NCI-H1092 (cell line): ENCODE results near the gene KPNA6.

Experiments used
- DNase-seq: peaks from one replicate; lab custom pipeline; 2025; lab: John Stamatoyannopoulos, UW

The KPNA6 gene

DNA sequence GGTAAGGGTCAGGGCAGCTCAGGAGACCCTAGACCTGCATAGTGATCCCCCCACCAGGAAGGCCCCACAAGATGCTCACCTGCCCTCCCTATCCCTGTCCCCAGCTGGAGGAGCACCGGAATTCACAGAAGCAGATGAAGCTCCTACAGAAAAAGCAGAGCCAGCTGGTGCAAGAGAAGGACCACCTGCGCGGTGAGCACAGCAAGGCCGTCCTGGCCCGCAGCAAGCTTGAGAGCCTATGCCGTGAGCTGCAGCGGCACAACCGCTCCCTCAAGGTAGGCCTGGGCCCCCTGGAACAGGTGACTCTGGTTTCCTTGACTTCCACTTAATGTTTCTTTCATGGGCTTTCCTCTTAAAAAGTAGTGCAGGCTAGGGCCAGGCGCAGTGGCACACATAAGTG lies 80.0 kb downstream of the KPNA6 start:
- no peak for DNase-seq

DNA sequence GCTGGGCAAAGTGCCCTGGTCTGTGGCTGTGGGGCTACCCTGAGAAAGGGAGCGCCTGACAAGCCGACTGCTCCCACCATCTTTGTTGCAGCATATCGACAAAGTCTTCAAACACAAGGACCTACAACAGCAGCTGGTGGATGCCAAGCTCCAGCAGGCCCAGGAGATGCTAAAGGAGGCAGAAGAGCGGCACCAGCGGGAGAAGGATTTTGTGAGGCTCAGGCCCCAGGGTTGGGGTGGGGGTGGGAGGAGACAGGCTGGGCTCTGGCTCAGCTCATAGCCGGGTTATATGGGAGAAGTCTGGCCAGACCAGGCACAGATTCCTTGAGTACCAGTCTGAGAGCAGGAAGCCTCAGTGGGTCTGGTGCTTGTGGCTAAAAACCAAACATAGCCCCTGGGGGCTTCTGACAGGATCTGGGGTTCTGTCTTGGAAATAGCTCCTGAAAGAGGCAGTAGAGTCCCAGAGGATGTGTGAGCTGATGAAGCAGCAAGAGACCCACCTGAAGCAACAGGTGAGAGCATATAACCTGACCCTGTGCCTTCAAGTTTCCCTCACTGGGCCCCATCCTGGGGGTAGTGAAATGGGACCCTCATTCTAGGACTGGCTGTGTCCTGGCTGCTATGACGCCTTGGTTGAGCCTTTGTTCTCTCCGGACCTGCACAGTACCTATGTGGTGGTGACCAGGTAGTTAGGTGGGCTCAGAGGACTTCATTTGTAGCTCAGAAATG lies 84.5 kb downstream of the KPNA6 start:
- DNase-seq: no peak

DNA sequence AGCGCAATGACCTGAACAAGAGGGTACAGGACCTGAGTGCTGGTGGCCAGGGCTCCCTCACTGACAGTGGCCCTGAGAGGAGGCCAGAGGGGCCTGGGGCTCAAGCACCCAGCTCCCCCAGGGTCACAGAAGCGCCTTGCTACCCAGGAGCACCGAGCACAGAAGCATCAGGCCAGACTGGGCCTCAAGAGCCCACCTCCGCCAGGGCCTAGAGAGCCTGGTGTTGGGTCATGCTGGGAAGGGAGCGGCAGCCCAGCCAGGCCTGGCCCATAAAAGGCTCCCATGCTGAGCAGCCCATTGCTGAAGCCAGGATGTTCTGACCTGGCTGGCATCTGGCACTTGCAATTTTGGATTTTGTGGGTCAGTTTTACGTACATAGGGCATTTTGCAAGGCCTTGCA lies 87.1 kb downstream of the KPNA6 start:
- no peak for DNase-seq

DNA sequence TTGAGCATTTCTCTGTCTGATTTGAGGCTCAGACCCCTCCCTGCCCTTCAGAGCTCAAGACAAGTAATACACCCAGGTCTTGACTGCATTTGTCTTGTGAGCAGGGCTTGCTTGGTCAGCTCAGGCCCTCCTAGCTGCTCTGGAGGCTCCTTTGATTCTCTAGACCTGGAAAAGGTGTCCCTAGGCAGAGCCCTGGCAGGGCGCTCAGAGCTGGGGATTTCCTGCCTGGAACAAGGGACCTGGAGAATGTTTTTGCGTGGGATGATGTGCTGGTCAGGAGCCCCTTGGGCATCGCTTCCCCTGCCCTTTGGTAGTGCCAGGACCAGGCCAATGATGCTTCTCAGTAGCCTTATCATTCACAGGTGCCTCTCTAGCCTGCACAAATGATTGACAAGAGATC lies 87.7 kb downstream of the KPNA6 start:
- no peak for DNase-seq

DNA sequence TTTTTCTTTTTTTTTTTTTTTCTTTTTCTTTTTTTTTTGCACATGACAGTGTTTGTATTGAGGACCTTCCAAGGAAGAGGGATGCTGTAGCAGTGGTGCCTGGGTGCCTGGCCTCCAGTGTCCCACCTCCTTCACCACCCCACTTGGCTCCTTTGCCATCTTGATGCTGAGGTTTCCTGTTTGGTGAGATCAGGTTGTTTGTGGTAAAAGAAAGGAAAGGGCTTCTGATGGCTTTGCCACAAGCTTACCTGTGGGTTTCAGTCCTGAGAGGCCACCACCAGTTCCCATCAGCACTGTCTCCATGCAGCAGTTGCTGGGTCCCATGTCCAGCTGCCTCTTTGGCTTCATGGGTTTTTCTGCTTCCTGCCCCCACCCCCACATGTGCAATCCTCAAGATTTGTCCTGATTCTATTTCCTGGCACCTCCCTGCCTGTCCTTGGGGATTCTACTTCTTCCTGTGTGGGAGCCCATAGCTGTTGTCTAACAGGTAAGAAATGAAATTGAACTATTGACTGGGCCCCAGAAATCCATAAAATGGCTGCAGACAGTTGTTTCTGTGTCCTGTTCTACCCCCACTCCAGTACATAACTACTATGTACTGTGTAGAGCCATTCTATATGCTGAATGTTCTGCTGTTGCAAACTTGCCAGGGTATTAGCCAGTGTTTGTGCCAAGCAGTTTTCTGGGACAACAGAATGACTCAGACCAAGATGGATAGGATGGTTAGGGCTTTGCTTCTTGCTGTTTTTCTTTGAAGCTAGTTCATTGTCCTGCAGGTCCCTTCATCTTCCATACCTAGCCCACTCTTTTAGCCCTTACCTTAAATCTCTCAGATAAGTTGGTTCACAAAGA lies 88.3 kb downstream of the KPNA6 start:
- no peak for DNase-seq

DNA sequence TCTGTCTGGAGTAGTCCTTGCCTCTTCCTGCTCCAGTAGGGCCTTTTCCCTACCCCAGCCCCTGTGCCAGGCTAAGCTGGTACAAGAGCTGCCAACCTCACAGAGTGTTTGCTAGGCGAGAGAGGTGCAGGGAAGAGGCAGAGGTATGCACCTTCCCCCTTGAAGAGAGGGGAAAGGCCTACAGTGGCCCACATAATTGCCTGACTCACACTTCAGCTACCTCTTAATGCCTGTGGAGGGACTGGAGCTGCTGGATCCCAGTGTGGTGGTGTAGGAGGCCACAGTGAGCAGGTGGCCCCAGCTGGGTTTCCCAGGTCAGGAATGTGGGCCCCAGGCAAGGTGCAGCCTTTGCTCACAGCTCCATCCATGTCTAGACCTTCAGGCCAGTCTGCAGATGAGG lies 89.2 kb downstream of the KPNA6 start:
- no peak for DNase-seq

DNA sequence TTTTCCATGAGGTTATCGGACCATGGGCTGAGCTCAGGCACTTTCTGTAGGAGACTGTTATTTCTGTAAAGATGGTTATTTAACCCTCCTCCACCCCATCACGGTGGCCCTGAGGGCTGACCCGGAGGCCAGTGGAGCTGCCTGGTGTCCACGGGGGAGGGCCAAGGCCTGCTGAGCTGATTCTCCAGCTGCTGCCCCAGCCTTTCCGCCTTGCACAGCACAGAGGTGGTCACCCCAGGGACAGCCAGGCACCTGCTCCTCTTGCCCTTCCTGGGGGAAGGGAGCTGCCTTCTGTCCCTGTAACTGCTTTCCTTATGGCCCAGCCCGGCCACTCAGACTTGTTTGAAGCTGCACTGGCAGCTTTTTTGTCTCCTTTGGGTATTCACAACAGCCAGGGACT lies 90.0 kb downstream of the KPNA6 start:
- DNase-seq: no peak

DNA sequence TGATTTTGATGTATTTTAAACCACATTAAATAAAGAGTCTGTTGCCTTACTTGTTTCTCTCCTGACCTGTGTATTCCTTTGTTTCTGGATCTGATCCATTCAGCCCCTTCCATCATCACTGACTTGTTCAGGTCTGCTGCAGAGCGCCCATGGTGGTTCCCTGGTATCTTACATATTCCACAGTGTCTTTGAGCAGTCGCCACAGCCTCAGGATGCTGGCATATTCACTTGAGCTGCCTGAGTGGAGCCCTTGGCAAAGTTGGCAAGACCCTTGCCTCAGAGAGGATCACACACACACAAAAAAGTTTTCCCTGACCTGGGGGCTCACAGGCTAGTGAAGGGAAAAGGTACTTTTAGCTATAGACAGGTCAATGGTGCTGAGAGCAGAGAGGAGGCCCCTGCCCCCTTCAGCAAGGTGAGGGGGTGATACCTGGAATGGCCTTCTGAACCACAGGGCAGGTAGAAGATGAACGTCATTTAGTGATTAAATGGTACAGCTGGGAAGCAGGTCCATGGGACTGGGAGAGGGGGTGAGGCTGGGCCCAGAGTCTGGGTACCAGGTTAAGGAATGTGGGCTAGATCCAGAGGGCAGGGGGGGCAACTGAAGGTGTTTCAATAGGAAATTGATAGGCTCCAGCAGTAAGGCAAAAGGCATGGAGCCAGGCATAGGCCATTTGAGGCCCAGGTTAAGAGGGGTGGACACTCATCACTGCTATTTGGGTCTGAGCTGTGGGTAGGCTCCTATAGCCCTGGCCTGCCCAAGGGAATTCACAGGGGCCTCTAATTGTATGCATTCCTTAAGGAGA lies 90.6 kb downstream of the KPNA6 start:
- DNase-seq: no peak

DNA sequence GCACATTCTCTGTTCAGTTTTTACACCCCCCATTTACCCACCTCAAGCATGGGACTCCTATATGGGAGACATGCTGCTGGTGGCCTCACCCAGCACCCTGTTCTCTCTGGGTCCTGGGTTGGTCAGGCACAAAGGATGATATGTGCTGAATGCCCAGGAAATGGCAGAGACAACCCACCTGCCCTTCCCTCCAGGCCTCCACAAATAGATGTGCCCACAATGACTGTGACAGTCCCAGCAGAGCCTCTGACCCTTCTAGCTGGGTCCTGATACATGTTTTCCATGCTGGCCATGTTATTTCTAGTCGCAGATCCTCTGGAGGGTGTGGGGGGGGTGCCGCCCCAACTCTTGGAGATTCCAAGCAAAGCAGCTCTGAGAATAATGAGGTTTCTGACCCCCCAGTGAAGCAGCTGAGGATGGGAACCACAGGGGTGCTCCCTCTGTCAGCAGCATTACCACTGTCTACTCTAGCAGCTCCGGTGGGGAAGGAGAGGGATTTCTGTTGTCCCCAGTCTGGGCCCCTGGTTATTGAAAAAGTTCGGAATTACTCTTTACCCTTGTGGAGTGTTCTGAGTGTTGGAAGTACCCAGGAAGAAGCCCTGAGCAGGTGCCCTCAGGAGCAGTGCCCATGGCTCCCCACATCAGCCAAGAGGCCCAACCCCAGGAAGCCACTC lies 91.3 kb downstream of the KPNA6 start:
- DNase-seq: no peak

DNA sequence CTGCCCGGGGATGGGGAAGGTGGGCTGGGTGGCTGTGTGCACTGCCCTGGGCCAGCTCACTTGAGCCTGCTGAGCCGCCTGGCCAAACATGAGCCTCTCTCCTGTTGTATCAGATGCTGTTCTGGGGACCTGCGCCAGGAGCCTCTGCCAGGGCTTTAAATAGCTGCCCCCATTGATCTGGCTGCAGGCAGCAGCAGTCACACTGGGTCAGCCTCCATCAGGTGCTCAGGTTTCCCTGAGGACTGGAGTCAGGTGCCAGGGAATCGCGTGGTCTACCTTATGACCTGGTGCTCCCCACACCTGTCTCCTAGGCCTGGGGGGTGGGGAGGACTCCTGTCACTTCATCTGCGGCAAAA lies 91.8 kb downstream of the KPNA6 start:
- DNase-seq: peak; percentile 69

DNA sequence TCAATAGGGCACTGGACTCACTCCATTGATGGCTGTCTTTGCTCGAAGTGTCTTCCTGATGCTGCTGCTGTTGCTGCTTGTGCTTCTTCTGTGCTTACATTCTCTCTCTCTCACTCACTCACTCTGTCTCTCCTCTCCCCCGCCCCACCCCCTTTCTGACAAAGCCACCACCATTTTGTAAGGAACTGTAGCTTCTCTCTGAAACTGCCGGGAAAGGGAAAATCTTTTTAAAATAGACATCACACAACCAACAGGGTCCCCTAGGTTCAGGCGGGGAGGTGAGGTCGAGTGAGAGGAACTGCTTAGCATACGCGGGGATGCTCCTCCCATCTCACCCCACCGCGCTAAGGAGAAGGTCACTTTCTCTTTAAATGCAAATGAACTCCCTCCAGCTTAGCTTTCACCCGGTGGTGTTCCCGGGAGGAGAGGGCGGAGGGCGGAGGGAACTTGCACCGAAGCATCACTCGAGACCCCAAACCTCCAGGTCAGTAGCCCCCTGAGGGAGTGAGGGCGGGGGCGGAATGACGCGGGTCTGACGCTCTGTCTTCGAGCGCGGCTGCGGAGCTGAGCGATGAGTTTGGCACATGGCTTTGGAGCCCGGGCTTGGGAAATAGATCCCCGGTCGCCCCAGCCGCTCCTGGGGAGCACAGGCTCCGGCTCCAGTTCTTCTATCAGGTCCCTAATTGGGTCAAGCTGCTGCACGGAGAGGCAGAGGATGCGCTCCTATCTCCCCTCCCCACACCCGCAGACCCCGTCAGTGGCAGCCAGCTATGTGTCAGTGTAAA lies 92.6 kb downstream of the KPNA6 start, which contains the start of gene CCDC28B:
Gene CCDC28B, plus strand, starts transcription at position 370 of the 785 bp plus-strand sequence. CDS start 1,341 bp downstream, outside the sequence.
- DNase-seq: peak; percentile 82

DNA sequence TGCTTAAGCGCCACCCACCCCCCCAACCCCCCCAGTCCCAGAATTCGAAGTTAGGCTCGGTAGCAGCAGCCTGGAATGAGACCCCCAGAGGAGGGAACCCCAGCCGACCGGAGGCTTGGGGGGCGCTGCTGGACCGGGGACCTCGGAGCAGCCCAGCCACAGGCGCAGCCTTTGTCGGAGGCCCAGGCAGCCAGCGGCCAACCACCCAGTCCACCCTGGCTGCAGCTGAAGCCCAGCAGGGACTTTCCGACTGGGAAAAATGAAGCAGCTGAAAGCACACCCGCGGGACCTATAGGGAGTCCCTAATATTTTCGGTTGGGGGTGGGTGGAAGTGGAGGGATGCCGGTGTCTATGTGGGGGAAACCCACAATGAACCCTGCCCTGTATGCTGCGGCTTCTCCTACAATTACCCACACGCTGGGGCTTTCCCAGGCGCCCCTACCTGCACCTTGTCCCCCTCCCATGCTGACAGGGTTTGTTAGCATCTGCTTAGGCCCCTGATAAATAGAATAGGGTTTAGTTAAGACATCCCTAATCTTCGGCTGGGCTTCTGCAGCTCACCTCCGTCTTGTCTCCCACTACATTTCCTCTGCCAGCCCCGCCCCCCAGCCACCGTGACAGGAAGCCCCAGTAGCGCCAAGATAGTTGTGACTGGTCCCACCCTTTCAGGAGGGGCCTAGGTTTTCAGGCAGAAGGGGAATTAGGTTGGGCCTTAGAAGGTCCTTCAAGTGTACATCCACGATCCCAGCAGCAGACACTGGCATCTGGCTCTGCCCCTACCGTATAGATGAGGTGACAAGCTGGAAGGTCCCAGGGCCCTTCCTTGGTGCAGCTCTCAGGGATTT lies 93.4 kb downstream of the KPNA6 start:
- DNase-seq: peak; percentile 54

DNA sequence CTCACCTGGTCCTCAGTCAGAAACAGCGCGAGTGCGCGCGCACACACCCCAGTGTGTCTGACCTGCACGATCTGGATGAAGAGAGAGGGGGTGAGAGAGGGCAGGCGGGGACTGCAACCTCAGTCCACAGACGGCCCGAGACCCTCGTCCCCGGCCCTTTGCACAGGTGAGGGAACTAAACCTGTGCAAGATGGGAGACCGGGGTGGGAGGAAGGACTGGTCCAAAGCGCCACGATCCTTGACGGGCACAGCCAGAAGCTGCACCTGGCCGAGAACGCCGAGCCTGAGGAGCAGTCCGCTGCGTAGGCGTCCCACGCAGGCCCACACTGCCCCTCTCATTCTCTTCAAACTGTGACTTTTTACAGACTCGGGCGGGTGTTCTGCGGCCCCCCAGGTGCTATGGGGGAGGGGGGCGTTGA lies 97.1 kb downstream of the KPNA6 start:
- no peak for DNase-seq

DNA sequence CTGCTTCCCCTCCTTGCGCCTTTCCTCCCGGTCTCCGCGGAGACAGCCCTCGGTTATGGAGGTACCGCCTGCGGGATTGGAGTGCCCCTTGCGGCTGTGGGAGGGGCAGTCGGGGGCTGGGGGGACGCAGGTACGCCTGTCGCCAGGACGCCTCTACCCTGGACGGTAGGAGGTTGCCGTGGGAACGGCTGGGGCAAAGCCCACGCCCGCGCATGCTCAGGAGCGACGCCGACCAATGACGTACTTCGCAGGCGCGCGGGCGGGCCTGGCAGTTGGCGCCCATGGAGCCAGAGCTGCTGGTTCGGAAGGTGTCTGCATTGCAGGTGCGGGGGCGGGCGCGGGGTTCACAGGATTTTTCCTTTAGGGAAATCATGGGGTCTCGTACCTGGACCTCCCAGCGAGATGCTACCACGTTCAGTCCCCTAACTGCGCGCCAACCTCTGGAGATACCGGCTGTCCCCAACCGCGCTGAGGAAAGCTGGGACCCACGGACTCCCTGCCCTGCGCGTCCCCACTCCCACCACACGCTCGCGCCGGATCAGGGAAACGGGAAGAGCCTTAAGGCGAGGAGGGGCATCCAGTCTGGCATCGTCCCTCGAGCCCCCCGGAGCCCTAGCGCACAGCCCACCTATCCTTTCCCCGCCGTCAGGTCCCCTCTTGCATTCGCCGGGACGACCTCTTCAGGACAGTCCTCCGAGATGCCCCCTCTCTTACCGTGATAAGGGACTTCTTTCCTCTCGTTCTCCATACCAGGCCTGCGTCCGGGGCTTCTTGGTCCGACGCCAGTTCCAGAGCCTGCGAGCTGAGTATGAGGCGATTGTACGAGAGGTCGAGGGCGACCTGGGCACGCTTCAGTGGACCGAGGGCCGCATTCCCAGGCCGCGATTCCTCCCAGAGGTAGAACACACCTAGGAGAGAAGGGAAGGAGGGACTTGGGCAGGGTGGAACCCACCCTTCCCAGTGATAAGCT lies 97.8 kb downstream of the KPNA6 start, which contains the start of gene IQCC:
Gene IQCC, plus strand, starts transcription at position 271 of the 970 bp plus-strand sequence. Its CDS starts 11 bp downstream, at position 282.
- DNase-seq: peak; percentile 95

DNA sequence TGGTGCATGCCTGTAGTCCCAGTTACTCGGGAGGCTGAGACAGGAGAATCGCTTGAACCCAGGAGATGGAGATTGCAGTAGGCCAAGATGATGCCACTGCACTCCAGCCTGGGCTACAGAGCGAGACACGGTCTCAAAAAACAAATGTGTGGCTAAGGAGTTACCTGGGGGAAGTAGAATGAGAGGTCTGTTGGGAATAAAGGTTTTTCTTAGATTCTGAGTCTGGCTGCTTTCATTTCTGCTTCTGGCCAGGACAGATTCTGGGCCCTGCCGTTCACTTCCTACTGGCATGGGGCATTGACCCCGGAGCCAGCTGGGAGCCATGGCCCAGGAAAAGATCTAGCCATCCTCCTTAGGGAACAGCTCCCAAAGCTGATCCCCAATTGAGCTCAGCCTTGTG lies 100.6 kb downstream of the KPNA6 start:
- no peak for DNase-seq

DNA sequence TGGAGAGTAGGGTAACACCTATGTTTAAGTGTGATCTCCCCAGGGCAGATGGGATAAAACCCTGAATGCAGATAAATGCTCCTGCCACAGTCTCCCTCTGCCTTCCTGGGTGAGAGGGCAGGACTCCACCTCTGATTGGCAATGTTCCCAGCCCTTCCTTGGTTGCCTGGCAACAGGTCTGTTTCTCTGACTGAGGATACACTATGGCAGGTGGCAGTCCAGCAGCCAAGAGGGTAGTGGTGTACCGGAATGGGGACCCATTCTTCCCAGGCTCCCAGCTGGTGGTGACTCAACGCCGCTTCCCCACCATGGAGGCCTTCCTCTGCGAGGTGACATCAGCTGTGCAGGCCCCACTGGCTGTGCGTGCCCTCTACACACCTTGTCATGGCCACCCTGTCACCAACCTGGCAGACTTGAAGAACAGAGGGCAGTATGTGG lies 101.1 kb downstream of the KPNA6 start, which contains the start of gene DCDC2B:
Gene DCDC2B, plus strand, starts transcription at position 199 of the 438 bp plus-strand sequence. Its CDS starts 5 bp downstream, at position 204.
- peak; percentile 90 for DNase-seq

DNA sequence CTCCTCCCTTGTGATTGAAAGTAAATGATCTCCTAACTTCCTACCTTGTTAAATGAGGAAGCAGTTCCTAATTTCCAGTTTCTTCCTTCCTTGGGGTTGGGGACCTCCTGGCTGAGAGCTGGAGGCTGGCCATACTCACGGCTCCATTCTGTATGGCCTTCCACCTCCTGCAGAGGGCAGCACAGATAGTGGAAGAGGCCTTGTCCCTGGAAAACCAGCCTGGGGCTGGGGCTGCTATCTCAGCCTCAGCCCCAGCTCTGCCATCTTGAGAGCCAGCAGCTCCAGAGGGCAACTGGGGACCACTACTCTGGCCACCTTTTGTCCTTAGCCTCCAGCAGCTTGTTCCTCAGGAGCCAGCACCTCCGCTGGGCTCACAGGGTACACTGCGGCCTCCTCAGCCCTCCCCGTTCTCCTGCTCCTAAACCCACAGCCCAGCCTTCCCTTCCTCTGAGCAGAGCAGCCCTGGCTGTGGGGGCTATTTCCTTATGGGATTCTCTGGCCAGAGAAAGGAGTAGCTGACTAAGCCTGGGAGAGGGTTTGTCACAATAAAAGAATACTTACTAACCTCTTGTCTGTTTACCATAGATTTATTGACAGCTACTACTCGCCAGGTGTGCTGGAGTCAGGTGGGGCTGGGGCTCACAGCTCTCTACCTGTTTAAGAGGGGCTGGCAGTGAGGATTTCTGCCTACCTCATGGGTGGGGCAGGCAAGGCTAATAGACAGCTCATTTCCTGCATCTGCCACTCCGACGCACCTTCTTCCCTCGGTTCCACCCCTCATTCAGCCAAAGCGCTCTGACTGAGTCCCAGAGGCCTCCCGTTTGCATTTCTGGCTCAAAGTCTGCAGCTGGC lies 108.0 kb downstream of the KPNA6 start:
- peak; percentile 50 for DNase-seq

DNA sequence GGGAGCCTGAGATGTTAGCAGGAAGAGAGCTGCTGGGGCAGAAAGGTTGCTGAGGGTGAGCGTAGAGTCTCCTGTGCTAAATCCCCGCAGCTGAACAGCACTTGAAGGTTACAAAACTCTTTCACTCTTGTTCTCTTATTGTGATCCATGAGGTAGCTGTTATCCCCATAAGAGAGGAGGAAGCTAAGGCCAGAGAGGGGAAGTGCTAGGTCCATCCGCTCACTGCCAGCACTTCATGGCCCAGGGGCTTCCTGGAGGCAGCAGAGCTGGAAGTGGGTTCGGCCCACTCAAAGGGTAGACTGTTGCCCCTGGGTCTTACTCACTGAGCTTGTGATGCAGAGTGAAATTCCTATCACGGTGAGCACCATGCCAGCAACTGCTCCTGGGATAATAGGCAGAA lies 108.7 kb downstream of the KPNA6 start:
- DNase-seq: no peak
